Measurements from ENCODE around the gene METTL27.

GRCh38 chr7:73839743-73840714 lies 2.3 kb downstream of the METTL27 start:
- TF ChIP-seq REST (IDR thresholded peaks at IDR 0.05; ENCODE audit: insufficient read depth in 1 of 2, low read depth in 2 of 2, low read length in 2 of 2) = no peak
- TF ChIP-seq POLR2AphosphoS5 (IDR thresholded peaks at IDR 0.05; ENCODE audit: low read depth, low read length) = no peak
- no peak for TF ChIP-seq SIN3A (IDR thresholded peaks at IDR 0.05; ENCODE audit: borderline replicate concordance, insufficient read depth, low read length)
- TF ChIP-seq FOXP2 (optimal IDR thresholded peaks at IDR 0.05; ENCODE audit: borderline replicate concordance, extremely low read depth, extremely low read length, insufficient read depth) = no peak
